ENCODE measurements around the gene WIPI1. TPM values are rescaled to one million over a fixed set of nuclear protein-coding genes. Genes with fewer than 3 reads are reported as not detected.

Gene WIPI1
- total RNA-seq, 1 experiment from 2014 or later: 32.8 TPM

GRCh38 chr17:68439656-68440290 lies 17.5 kb downstream of the WIPI1 start:
- DNase-seq (ENCODE audit: low spot score): no peak

GRCh38 chr17:68437979-68438822 lies 19.1 kb downstream of the WIPI1 start:
- peak; percentile 53 for DNase-seq (ENCODE audit: low spot score)

- peak; percentile 91 for DNase-seq (ENCODE audit: low spot score)
Observed at GRCh38 chr17:68435876-68436842, 21.1 kb downstream of the WIPI1 start.

GRCh38 chr17:68435361-68435760 lies 21.9 kb downstream of the WIPI1 start:
- DNase-seq (ENCODE audit: low spot score): no peak

- no peak for DNase-seq (ENCODE audit: low spot score)
Observed at GRCh38 chr17:68433911-68434508, 23.3 kb downstream of the WIPI1 start.

- DNase-seq (ENCODE audit: low spot score): no peak
Observed at GRCh38 chr17:68433211-68433610, 24.1 kb downstream of the WIPI1 start.

- DNase-seq (ENCODE audit: low spot score): no peak
Observed at GRCh38 chr17:68432086-68432864, 25.0 kb downstream of the WIPI1 start.

- peak; percentile 10 for DNase-seq (ENCODE audit: low spot score)
Observed at GRCh38 chr17:68431661-68432071, 25.6 kb downstream of the WIPI1 start.

- DNase-seq (ENCODE audit: low spot score): no peak
Observed at GRCh38 chr17:68431045-68431608, 26.2 kb downstream of the WIPI1 start.

- no peak for DNase-seq (ENCODE audit: low spot score)
Observed at GRCh38 chr17:68429881-68430280, 27.4 kb downstream of the WIPI1 start.

GRCh38 chr17:68428498-68429172 lies 28.7 kb downstream of the WIPI1 start:
- no peak for DNase-seq (ENCODE audit: low spot score)

GRCh38 chr17:68427575-68427974 lies 29.7 kb downstream of the WIPI1 start:
- DNase-seq (ENCODE audit: low spot score): no peak

- no peak for DNase-seq (ENCODE audit: low spot score)
Observed at GRCh38 chr17:68425979-68426378, 31.3 kb downstream of the WIPI1 start.

GRCh38 chr17:68424861-68425260 lies 32.4 kb downstream of the WIPI1 start:
- no peak for DNase-seq (ENCODE audit: low spot score)

- DNase-seq (ENCODE audit: low spot score): no peak
Observed at GRCh38 chr17:68424203-68424602, 33.1 kb downstream of the WIPI1 start.

- DNase-seq (ENCODE audit: low spot score): no peak
Observed at GRCh38 chr17:68423251-68423650, 34.0 kb downstream of the WIPI1 start.

GRCh38 chr17:68422821-68423220 lies 34.5 kb downstream of the WIPI1 start:
- DNase-seq (ENCODE audit: low spot score): no peak

- no peak for DNase-seq (ENCODE audit: low spot score)
Observed at GRCh38 chr17:68421486-68421885, 35.8 kb downstream of the WIPI1 start.

- no peak for DNase-seq (ENCODE audit: low spot score)
Observed at GRCh38 chr17:68420065-68420464, 37.2 kb downstream of the WIPI1 start.

GRCh38 chr17:68418876-68419275 lies 38.4 kb downstream of the WIPI1 start:
- no peak for DNase-seq (ENCODE audit: low spot score)
